H9 (cell line): ENCODE data around the gene TLR8. TPM values are rescaled to one million over a fixed set of nuclear protein-coding genes. Genes with fewer than 3 reads are reported as not detected.

ENCODE experiments used
- DNase-seq: peaks from one replicate; pipeline ENCODE4 v3.0.0-alpha.2; 2017
- H2AFZ ChIP-seq: one replicate; pipeline ENCODE4 v1.6.1; 2013; ENCODE audit warnings: mild to moderate bottlenecking, low read length, control low read depth, moderate library complexity
- H2AK5ac ChIP-seq: 2 replicates; pipeline ENCODE4 v1.6.1; 2013; ENCODE audit warnings: low read length, control low read depth, mixed read lengths; ENCODE audit not compliant: insufficient read length
- H2BK120ac ChIP-seq: one replicate; pipeline ENCODE4 v1.6.1; 2013; ENCODE audit warnings: low read depth, mild to moderate bottlenecking, low read length, control low read depth, inconsistent platforms; ENCODE audit not compliant: poor library complexity, severe bottlenecking
- H2BK12ac ChIP-seq: 2 replicates; pipeline ENCODE4 v1.6.1; 2013; ENCODE audit warnings: low read length, control low read depth, mixed read lengths, low read depth; ENCODE audit not compliant: insufficient read length
- H2BK15ac ChIP-seq: 2 replicates; pipeline ENCODE4 v1.6.1; 2013; ENCODE audit warnings: low read depth, low read length, control low read depth
- H2BK20ac ChIP-seq: one replicate; pipeline ENCODE4 v1.6.1; 2013; ENCODE audit warnings: low read depth, mild to moderate bottlenecking, low read length, control low read depth, inconsistent platforms; ENCODE audit not compliant: poor library complexity, severe bottlenecking
- H2BK5ac ChIP-seq: 2 replicates; pipeline ENCODE4 v1.6.1; 2013; ENCODE audit warnings: low read length, control low read depth, mixed read lengths; ENCODE audit not compliant: insufficient read length
- H3K14ac ChIP-seq: 2 replicates; pipeline ENCODE4 v1.6.1; 2013; ENCODE audit warnings: low read length, control low read depth; ENCODE audit not compliant: insufficient read depth
- H3K18ac ChIP-seq: 2 replicates; pipeline ENCODE4 v1.6.1; 2013; ENCODE audit warnings: low read depth, mild to moderate bottlenecking, mixed read lengths, low read length, control low read depth; ENCODE audit not compliant: insufficient read length
- H3K23ac ChIP-seq: 2 replicates; pipeline ENCODE4 v1.6.1; 2013; ENCODE audit warnings: low read length, control low read depth, mixed read lengths, low read depth; ENCODE audit not compliant: insufficient read length
- H3K23me2 ChIP-seq: 2 replicates; pipeline ENCODE4 v1.6.1; 2013; ENCODE audit warnings: low read depth, mild to moderate bottlenecking, mixed read lengths, low read length, control low read depth; ENCODE audit not compliant: insufficient read length, poor library complexity, severe bottlenecking
- H3K27ac ChIP-seq: 2 replicates; pipeline ENCODE4 v1.5.1; 2013; ENCODE audit warnings: low read length, control low read depth, mixed read lengths, low read depth; ENCODE audit not compliant: insufficient read length
- H3K27me3 ChIP-seq: 2 replicates; pipeline ENCODE4 v1.6.1; 2013; ENCODE audit warnings: low read length, control low read depth, inconsistent platforms; ENCODE audit not compliant: insufficient read depth
- H3K4ac ChIP-seq: 2 replicates; pipeline ENCODE4 v1.6.1; 2013; ENCODE audit warnings: low read depth, mild to moderate bottlenecking, control low read depth, inconsistent platforms, low read length, moderate library complexity
- H3K4me1 ChIP-seq: 2 replicates; pipeline ENCODE4 v1.6.1; 2013; ENCODE audit warnings: low read length, control low read depth, inconsistent platforms; ENCODE audit not compliant: insufficient read depth
- H3K4me2 ChIP-seq: 2 replicates; pipeline ENCODE4 v1.6.1; 2013; ENCODE audit warnings: low read length, control low read depth, mixed read lengths; ENCODE audit not compliant: insufficient read length, insufficient read depth
- H3K56ac ChIP-seq: 2 replicates; pipeline ENCODE4 v1.6.1; 2013; ENCODE audit warnings: low read depth, mild to moderate bottlenecking, mixed read lengths, low read length, control low read depth; ENCODE audit not compliant: insufficient read length
- H3K79me1 ChIP-seq: 2 replicates; pipeline ENCODE4 v1.6.1; 2013; ENCODE audit warnings: low read depth, mild to moderate bottlenecking, moderate library complexity, low read length, control low read depth, inconsistent platforms; ENCODE audit not compliant: insufficient read depth, poor library complexity, severe bottlenecking
- H3K79me2 ChIP-seq: 2 replicates; pipeline ENCODE4 v1.6.1; 2013; ENCODE audit warnings: low read length, control low read depth, inconsistent platforms; ENCODE audit not compliant: insufficient read depth
- H3K9ac ChIP-seq: 2 replicates; pipeline ENCODE4 v1.6.1; 2013; ENCODE audit warnings: low read length, control low read depth, mixed read lengths; ENCODE audit not compliant: insufficient read length; ENCODE audit errors: extremely low read depth
- H3K9me3 ChIP-seq: one replicate; pipeline ENCODE4 v1.6.1; 2013; ENCODE audit warnings: low read depth, low read length, inconsistent platforms; ENCODE audit not compliant: control insufficient read depth
- H3T11ph ChIP-seq: one replicate; pipeline ENCODE4 v1.6.1; 2013; ENCODE audit warnings: mild to moderate bottlenecking, low read length, control low read depth, inconsistent platforms
- H4K20me1 ChIP-seq: one replicate; pipeline ENCODE4 v1.6.1; 2013; ENCODE audit not compliant: control insufficient read depth, insufficient read length, insufficient read depth
- H4K5ac ChIP-seq: 2 replicates; pipeline ENCODE4 v1.6.1; 2013; ENCODE audit warnings: low read depth, mild to moderate bottlenecking, mixed read lengths, low read length, control low read depth; ENCODE audit not compliant: insufficient read length
- H4K8ac ChIP-seq: replicated peaks from 2 replicates; pipeline ENCODE4 v1.6.1; 2013; ENCODE audit warnings: low read length, control low read depth, mixed read lengths, low read depth; ENCODE audit not compliant: insufficient read length
- H4K91ac ChIP-seq: 2 replicates; pipeline ENCODE4 v1.6.1; 2013; ENCODE audit warnings: low read depth, mild to moderate bottlenecking, moderate library complexity, mixed read lengths, low read length, control low read depth; ENCODE audit not compliant: insufficient read length
- H3K27ac Mint-ChIP-seq, 3 experiments: 2 replicates in 2 of 3; 3 replicates in 1 of 3; pipeline ENCODE4 v1.8.0; 2020 to 2021; ENCODE audit warnings: mixed read lengths in 3 of 3, mild to moderate bottlenecking in 1 of 3, moderate library complexity in 1 of 3
- H3K27me3 Mint-ChIP-seq: 2 replicates; pipeline ENCODE4 v1.8.0; 2021; ENCODE audit warnings: low read depth, mild to moderate bottlenecking, moderate library complexity, mixed read lengths
- H3K36me3 Mint-ChIP-seq, 3 experiments: 2 replicates in 2 of 3; 3 replicates in 1 of 3; pipeline ENCODE4 v1.8.0; 2020 to 2021; ENCODE audit warnings: low read depth in 3 of 3, mixed read lengths in 3 of 3; ENCODE audit not compliant: insufficient read depth in 1 of 3
- H3K4me1 Mint-ChIP-seq, 2 experiments: 2 replicates each; pipeline ENCODE4 v1.8.0; 2020; ENCODE audit warnings: mixed read lengths in 2 of 2
- H3K4me3 Mint-ChIP-seq, 2 experiments: 2 replicates in 1 of 2; 3 replicates in 1 of 2; pipeline ENCODE4 v1.8.0; 2020 to 2021; ENCODE audit warnings: mild to moderate bottlenecking in 2 of 2, mixed read lengths in 2 of 2, moderate library complexity in 1 of 2
- H3K9me3 Mint-ChIP-seq, 2 experiments: 2 replicates in 1 of 2; 3 replicates in 1 of 2; pipeline ENCODE4 v1.8.0; 2020; ENCODE audit warnings: mild to moderate bottlenecking in 2 of 2, mixed read lengths in 2 of 2, moderate library complexity in 1 of 2
- whole genome bisulfite sequencing: extraction: QIAGEN DNeasy Blood & Tissue Kit; methylation state at CpG from one replicate; pipeline ENCODE4 v1.1.7; 2013; ENCODE audit warnings: missing lambda C conversion rate, low lambda C conversion rate, mixed read lengths; ENCODE audit not compliant: insufficient read length; ENCODE audit errors: extremely low coverage; 5-methylcytosine and 5-hydroxymethylcytosine counted together
- total RNA-seq: library from RNA; stranded (reverse); gene quantifications from 2 replicates; pipeline ENCODE4 v1.2.1, GENCODE V29; 2021
- TF ChIP-seq, protein P1 (sequence below): fragments of 200-600 bp; sonication (generic); conservative IDR thresholded peaks from 3 replicates; pipeline ENCODE4 v1.8.0; 2021; ENCODE audit warnings: antibody characterized with exemption, mild to moderate bottlenecking

TLR8 gene
- total RNA-seq, 1 experiment from 2014 or later: not detected

DNA sequence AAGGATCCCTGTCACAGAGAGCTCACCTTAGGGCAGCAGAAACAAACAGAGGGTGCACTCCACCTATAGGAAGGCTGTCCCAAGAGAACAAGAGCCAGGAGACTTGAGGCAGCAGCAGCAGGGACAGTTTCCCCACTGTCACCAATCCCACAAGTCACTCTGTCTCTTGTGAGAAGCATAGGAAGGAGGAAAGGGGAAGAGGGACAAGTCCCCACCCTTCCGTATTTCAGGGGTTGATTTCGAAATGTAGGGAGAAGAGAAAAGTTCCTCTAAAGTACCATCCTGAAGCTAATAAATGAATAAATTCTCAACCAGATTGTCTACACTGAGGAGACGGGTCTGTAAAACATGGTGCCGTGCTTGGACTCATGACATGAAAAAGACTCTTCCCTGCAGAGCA, 9.5 kb upstream of the TLR8 start:
- H3K9me3 Mint-ChIP-seq: peaks cover 64 to 69% of the 10 kb centered on the region in 2 experiments
- H3K4ac ChIP-seq: no peak overlapping the region

More for the DNA sequence above, 9.5 kb upstream of the TLR8 start:
- H3T11ph ChIP-seq: no peak overlapping the region
- no peak overlapping the region for H2BK15ac ChIP-seq
- no peaks in the 10 kb centered on the region for H3K79me2 ChIP-seq
- H2BK120ac ChIP-seq: no peak overlapping the region
- no peaks in the 10 kb centered on the region for H3K27me3 ChIP-seq
- no peak overlapping the region for H3K4me3 Mint-ChIP-seq
- no peak for DNase-seq
- no peak overlapping the region for H3K9ac ChIP-seq
- H4K8ac ChIP-seq: no peak overlapping the region
- H3K4me1 ChIP-seq: no peaks in the 10 kb centered on the region
- no peak overlapping the region for H3K14ac ChIP-seq
- H2BK20ac ChIP-seq: no peak overlapping the region
- peaks cover 0 to 7% (median 0%) of the 10 kb centered on the region in 3 experiments; a peak in 3 of 7 replicates for H3K36me3 Mint-ChIP-seq
- H3K56ac ChIP-seq: no peak overlapping the region
- H2BK5ac ChIP-seq: no peak overlapping the region
- H2AFZ ChIP-seq: no peak overlapping the region
- TF ChIP-seq, protein P1, sequence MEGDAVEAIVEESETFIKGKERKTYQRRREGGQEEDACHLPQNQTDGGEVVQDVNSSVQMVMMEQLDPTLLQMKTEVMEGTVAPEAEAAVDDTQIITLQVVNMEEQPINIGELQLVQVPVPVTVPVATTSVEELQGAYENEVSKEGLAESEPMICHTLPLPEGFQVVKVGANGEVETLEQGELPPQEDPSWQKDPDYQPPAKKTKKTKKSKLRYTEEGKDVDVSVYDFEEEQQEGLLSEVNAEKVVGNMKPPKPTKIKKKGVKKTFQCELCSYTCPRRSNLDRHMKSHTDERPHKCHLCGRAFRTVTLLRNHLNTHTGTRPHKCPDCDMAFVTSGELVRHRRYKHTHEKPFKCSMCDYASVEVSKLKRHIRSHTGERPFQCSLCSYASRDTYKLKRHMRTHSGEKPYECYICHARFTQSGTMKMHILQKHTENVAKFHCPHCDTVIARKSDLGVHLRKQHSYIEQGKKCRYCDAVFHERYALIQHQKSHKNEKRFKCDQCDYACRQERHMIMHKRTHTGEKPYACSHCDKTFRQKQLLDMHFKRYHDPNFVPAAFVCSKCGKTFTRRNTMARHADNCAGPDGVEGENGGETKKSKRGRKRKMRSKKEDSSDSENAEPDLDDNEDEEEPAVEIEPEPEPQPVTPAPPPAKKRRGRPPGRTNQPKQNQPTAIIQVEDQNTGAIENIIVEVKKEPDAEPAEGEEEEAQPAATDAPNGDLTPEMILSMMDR: no peak
- no peak overlapping the region for H3K4me2 ChIP-seq
- no peak overlapping the region for H3K18ac ChIP-seq
- no peaks in the 10 kb centered on the region for H3K9me3 ChIP-seq
- H4K20me1 ChIP-seq: no peaks in the 10 kb centered on the region
- no peak overlapping the region for H3K27ac ChIP-seq
- no peak overlapping the region for H2AK5ac ChIP-seq
- H3K79me1 ChIP-seq: no peaks in the 10 kb centered on the region
- no peak overlapping the region for H3K27ac Mint-ChIP-seq
- peaks cover 3% of the 10 kb centered on the region; the same call in 1 of the 2 replicates for H3K27me3 Mint-ChIP-seq
- H2BK12ac ChIP-seq: no peak overlapping the region
- no peak overlapping the region for H4K5ac ChIP-seq
- WGBS: no CpG with 5 or more reads among the region's 4 CpGs
- H3K4me1 Mint-ChIP-seq: peaks cover 12 to 17% of the 10 kb centered on the region in 2 experiments
- no peak overlapping the region for H4K91ac ChIP-seq
- H3K23me2 ChIP-seq: no peaks in the 10 kb centered on the region
- H3K23ac ChIP-seq: no peak overlapping the region
